Mesangial cell (primary cell): ENCODE results near the gene CHD9. TPM values are rescaled to one million over a fixed set of nuclear protein-coding genes. Genes with fewer than 3 reads are reported as not detected.

Experiments
- total RNA-seq: library from RNA; depleted of rRNA; stranded (reverse); fragments of >200 nt; gene quantifications from 2 replicates; pipeline ENCODE4 v1.2.3, GENCODE V29; 2015

Gene CHD9
- 12.2 and 15.0 TPM in 2 replicates for total RNA-seq

GRCh38 chr16:53054670-53055485 lies at the start of gene CHD9:
Gene CHD9 (plus strand): TSS chr16:53054991. CDS start chr16:53156090, 101,099 bp downstream.

GRCh38 chr16:53052519-53053501 lies 2.0 kb upstream of the CHD9 start, which contains the start of gene CHD9NB:
Gene CHD9NB (minus strand): TSS chr16:53052897. CDS start chr16:53044158, 8,739 bp downstream.

Other genes starting within 250 kb of the CHD9 start
- 0.65 and 0.76 TPM in 2 replicates for gene CHD9NB, start 2.1 kb upstream of the CHD9 start, total RNA-seq